Neural progenitor cell (in vitro differentiated cells): ENCODE data around the gene GATA2.

Experiments used
- CTCF ChIP-seq: fragments of 200-600 bp; sonication (generic); IDR thresholded peaks from 2 replicates; pipeline ENCODE4 v1.5.1; 2017; ENCODE audit warnings: antibody characterized with exemption, mild to moderate bottlenecking
- EZH2 ChIP-seq: fragments of 200-600 bp; sonication (generic); IDR thresholded peaks from 2 replicates; pipeline ENCODE4 v1.6.1; 2017; ENCODE audit warnings: antibody characterized with exemption, mild to moderate bottlenecking, moderate library complexity

GRCh38 chr3:128521715-128522114 is 28.7 kb upstream of the GATA2 start:
- TF ChIP-seq EZH2 (no peak), CTCF (no peak)
